Activated CD8-positive, alpha-beta memory T cell treated with anti-CD3 and anti-CD28 coated beads, Interleukin-2, amount 50 U/mL, for 24 hours (primary cell): ENCODE measurements around the gene OXT.

Source experiments
- DNase-seq: peaks from one replicate; pipeline ENCODE4 v3.0.0-alpha.2; 2020; ENCODE audit errors: extremely low read depth

OXT gene

GRCh38 chr20:3084283-3084985, 13.0 kb downstream of the OXT start, which contains the start of gene AVP:
Gene AVP (minus strand): TSS chr20:3084724. CDS start chr20:3084674, 50 bp downstream.
- DNase-seq: no peak

DNA sequence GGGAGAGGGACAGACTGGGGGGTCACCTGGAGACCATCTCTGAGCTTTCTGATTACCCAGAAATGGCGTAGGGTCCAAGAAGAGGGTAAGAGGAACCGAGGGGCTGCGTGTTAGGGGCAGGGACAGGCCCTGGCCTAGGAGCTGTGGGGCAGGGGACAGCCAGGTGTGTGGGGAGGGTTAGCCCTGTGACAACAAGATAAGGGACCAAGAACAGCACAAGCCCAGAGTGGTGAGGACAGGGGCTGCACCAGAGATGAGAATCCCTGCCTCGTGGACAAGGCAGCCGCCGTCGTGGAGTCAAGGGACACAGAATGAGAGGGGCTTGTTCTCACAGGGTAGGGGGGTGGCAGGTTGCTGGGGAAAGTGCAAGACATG, 13.6 kb downstream of the OXT start:
- no peak for DNase-seq

DNA sequence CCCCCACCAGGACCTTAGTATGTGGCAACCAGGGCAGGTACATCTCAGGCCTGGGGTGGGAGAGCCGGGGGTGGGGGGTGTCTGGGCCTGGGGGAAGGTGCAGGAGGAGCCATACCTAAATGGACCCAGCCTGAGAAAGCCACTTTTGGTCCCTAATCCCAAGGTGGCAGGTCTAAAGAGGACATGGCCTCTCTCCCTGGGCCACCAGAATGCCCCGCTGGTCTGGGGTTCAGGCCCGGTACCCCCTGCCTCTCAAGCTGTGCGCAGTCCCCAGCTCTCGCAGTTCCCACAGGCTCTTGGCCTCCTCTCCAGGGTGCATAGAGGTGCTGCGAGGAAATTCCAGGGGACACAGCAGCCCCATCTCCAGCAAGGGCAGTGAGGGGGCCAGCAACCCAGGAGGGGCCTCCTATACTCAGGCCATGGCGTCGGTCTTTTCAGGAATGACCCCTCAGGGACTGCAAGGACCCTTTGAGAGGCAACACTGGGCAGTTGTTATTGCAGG, 14.2 kb downstream of the OXT start:
- DNase-seq: no peak

DNA sequence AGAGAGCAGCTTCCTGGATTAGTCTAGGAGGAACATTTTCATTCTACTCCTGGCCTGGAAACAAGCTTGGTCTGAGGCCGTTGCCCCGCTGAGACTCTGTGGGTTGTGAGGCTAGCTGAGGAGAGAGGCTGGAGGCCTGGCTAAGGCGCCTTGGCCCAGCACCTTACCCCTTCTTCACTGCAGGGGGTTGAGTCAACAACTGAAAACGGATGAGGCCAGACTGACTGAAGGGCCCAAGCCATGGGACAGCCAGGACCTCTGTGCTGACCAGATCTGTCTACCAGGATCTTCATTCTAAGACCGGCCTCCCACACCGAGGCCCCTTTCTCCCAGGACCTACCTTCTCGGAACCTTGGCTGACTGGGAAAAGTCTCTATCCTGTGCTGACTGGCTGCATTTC, 16.6 kb downstream of the OXT start:
- DNase-seq: no peak

DNA sequence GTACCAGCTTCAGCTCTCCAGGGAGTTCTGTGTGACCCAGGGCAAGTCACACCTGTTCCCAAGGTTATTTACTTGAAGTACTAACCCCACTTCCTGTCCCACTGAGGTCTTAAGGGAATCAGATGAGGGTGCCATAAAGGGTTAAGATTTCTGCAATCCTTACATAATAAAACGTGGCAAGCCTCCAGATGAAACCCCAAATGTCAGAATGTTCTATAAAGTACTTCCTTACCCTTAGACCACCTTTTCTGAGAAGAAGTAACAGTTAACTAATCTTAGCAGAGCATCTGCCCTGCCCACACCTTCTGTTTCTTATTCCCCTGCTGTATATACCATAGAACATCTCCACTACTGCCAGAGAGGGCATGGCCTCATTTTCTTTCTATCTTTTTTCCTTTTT, 19.1 kb downstream of the OXT start:
- DNase-seq: no peak

DNA sequence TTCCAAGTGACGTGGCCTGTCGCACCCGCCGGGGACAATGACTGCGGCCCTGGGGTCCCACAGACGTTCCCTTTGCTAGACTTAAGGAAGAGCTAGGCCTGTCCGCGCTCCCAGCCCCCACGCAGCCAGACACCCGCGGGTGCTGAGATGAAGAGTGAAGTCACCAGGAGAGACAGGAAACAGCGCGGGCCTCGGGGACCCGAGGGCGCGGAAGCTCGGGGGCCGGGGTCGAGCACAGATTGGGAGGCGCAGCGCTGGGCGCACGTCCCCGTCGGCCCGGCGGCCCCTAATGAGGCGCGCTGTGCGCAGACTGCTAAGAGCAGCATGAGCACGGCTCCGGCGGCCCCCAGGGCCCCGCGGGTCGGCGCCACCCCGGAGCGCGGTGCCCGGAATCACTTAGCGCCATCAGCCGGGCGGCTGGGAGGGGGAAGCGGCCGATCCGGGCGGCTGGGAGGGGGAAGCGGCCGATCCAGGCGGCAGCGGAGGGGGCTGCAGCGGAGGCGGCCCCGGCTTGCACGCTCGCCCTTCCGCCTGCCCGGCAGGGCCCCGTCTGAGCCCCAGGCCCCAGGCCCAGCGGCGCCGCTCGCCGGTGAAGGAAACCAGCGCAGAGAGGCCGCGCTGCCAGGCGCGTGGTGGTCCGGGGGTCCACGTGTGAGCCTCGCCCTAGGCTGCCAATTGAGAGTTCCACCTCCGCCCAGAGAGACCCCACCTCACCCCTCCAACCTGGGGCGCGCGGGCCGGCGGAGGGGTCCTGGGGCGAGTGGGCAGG, 21.4 kb downstream of the OXT start:
- DNase-seq: no peak

DNA sequence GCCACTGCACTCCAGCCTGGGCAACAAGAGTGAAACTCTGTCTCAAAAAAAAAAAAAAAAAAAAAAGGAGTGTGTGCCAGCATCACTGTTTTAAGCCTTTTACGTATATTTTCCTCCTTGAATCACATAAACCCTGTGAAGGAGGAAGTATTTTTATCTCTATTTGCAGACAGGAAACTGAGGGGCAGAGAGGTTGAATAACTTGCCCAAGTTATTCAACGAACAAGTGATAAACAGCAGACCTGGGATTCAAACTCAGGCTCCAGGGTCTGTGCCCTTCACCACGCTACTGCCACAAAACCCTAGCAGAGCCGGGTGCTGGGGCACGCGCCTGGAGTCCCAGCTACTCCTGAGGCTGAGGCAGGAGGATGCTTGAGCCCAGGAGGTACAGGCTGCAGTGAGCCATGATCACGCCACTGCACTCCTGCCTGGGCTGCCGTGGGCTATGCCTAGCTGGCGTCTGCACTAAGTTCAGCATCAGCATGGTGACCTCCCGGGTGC, 22.5 kb downstream of the OXT start:
- DNase-seq: no peak

DNA sequence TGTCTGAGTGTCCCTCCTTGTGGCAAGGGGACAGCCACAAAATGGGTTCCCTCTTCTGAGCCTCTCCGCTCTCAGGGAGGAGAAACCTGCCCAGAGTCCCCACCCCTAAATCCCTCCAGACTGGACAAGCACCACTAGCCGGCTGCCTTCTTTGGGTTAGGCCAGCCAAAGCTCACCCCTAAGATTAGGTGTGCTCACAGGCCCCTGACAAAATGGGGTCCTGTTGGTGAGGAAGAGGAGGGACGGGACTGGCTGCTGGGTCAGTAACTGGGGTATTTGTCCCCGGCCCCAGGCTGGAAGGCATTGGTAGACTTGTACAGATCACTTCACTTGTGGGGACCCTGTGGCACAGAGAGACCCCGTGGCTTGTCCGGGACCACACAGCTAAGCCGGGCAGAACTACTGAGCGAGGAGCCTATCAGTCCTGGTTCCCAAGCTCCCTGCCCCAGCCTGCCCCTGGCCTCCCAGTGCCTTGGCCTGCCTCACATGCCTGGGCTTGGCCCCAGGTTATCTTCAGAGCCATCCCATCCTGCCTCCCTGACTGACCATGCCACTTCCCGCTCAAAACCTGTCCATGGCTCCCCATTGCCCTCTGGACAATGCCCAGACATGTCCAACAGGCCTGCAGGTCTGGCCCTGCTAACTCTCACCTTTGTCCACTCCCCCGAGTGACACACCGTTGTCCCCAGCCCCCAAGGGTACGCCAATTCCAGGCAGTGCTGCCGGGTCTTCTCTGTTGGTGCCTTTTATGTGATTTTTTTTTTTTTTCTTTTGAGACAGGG, 23.6 kb downstream of the OXT start:
- no peak for DNase-seq

DNA sequence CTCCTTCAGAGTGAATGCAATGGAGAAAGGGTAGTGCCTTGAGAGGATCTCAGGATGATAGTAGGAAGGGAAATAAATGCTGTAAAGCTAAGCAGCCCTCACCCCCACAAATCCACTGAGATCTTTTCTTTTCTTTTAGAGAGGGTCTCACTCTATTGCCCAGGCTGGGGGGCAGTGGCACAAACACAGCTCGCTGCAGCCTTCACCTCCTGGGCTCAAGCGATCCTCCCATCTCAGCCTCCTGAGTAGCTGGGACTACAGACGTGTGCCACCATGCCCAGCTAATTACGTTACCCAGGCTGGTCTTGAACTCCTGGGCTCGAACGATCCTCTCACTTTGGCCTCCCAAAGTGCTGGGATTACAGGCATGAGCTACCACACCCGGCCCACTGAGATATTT, 29.1 kb downstream of the OXT start:
- DNase-seq: no peak

GRCh38 chr20:3101251-3101650, 29.8 kb downstream of the OXT start:
- DNase-seq: no peak

- peak; percentile 19 for DNase-seq
Measured at GRCh38 chr20:3101737-3102574, 30.5 kb downstream of the OXT start.

DNA sequence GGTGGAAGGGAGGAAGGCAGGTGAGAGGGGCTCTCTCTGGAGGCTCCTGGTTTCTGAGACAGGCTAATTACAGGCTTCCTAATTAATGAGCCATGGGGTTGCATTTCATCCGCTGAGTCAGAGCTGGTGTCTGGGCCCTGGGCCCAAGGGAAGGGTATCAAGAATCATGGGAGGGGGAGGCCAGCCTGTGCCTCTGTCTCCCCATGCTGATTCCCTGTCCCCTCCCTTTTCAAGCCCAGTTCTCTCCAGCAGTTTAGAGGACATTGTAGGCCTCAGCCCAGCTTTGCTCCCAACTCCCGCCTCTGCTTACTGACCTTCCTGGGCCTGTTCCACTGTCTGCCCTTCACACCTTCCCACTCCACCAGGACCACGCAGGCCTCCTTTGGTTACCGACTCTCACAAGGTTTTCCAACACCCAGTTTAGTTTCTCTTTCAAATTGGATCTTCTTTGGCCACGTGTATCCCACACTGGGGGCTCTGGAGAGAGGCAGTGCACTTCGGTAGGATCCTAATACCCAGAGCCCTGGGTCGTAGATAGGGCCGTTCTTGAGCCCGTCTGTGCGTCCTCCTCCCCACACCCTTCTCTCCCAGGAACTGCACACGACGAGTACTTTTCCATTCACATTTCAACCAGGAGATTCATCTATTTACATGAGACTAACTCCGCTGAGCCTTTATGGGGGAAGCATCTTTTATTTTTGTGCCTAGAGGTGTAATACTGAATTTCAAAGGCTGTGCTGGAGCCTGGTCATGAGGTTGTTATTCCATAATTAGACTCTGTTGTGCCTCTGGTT, 31.4 kb downstream of the OXT start:
- no peak for DNase-seq

- no peak for DNase-seq
Measured at GRCh38 chr20:3103369-3104032, 32.1 kb downstream of the OXT start.

DNA sequence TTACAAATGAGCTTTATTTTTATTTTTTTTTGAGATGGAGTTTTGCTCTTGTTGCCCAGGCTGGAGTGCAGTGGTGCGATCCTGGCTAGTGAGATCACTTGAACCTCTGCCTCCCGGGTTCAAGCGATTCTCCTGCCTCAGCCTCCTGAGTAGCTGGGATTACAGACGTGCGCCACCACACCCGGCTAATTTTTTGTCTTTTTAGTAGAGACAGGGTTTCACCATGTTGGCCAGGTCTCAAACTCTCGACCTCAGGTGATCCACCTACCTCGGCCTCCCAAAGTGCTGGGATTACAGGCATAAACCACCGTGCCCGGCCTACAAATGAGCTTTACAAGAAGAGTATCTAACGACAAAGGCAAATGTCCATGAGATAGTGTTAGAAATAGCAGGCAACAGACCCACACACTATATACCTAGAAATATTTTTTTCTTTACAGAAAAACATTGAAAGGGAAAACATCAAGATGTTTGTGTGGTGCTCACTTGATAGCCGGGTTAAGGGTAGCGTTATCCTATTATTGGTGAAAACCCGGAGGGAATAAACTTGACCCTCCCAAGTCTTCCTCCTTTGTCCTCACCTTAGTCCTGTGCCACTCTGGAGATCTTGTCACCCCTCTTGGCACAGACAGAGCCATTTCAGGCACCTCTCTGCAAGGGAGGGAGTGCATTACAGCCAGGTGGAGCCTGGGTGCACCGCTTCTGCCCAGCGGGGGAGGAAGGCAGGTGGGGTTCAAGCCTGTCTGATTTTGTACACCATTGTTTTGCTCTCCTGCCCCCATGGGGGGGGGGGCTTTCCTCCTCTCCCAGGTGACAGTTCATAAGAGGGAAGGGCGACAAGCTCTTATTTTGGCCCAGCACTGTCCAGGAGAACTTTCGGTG, 34.1 kb downstream of the OXT start:
- DNase-seq: no peak

- DNase-seq: no peak
Measured at GRCh38 chr20:3106185-3106584, 34.8 kb downstream of the OXT start.

DNA sequence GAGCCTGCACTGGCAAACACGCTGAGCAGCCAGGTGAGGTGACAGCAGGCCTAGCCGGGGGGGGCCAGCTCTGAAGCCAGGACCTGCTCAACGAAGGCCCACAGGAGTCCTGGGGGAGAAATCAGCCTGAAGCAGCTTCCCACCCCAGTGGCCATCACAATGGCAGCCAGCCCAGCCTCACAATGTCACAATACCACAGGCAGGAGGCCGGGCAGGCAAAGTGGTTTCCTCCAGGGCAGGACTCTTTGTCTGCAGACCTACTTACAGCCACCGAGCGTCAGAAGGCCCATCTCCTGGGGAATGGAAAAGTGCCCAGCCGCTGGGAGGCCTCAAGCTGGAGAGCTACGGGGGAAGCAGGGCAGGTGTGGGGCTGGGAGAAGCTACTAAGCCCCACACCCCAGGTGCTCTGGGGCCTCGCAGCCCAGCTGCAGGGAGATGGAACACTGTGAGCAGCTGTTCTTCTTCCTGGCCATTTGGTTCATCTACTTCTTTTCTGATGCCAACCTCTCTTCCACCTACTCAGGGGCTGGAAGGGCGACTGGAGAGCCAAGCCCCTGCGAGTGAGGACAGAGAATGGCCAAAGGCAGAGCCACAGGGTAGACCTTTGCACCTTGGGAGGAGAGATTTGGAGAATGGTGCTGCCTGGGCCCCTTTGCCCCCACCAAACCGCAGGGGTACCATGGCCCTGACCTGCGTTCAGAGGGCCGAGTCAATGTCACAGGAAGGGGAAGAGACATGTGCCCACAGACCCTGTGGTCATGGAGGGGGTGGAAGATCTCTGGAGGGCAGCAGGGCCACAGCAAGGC, 35.4 kb downstream of the OXT start:
- no peak for DNase-seq

DNA sequence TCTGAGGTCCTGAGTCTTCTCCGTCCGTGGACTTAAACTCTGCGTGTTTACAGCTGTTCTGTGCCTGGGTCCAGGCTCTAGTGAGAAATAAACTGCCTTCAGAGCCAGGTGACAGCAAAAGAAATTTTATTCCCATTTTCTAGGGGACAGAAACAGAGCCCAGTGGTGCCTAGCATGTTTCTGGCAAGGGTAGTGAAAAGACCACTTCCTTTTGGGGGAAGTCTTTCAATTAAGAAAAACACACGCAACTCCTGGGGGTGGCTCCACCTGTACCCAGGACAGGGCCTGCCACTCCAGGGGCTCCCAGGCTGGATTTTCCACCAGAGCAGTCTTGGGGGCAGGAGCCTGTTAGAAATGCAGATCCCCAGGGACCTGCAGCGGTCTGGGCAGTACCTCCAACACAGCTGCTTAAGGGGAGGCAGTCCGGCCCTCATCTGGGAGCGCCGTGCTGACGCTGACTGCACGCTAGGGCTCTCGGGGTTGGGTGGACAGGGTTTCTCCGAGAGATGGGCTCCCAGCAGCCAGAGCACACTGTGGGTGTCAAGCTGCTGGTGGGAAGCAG, 36.1 kb downstream of the OXT start:
- no peak for DNase-seq
